Fibroblast of skin of abdomen (primary cell): ENCODE data around the gene ZMYND12. TPM values are rescaled to one million over a fixed set of nuclear protein-coding genes. Genes with fewer than 3 reads are reported as not detected.
"Not testable (repeated sequence)": the region's sequence is repeated elsewhere in the genome, so short reads cannot be mapped to it uniquely, and the experiment has no call there.

ENCODE experiments used
- DNase-seq: peaks from one replicate; pipeline ENCODE4 v3.0.0-alpha.2; 2013
- polyA plus RNA-seq, 2 experiments: library from polyadenylated mRNA; unstranded; fragments of 120-200 nt; gene quantifications; one replicate each; pipeline ENCODE4 v1.2.1, GENCODE V29; 2013; ENCODE audit not compliant: insufficient read length in 2 of 2

ZMYND12 gene, protein sequence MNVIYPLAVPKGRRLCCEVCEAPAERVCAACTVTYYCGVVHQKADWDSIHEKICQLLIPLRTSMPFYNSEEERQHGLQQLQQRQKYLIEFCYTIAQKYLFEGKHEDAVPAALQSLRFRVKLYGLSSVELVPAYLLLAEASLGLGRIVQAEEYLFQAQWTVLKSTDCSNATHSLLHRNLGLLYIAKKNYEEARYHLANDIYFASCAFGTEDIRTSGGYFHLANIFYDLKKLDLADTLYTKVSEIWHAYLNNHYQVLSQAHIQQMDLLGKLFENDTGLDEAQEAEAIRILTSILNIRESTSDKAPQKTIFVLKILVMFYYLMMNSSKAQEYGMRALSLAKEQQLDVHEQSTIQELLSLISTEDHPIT
- 0.30 TPM for polyA plus RNA-seq (2013, experiment 1 of 2; ENCODE audit: insufficient read length)
- 0.12 TPM for polyA plus RNA-seq (2013, experiment 2 of 2; ENCODE audit: insufficient read length)

GRCh38 chr1:42456010-42456753 lies at the start of gene ZMYND12, which contains the start of gene PPCS:
TSS of gene ZMYND12 (minus strand) at chr1:42456022. CDS start at chr1:42455997, 25 bp downstream.
TSS of gene PPCS (plus strand) at chr1:42456543. CDS start at chr1:42456566, 23 bp downstream.
- peak; percentile 84 for DNase-seq

GRCh38 chr1:42504535-42505128 lies 48.8 kb upstream of the ZMYND12 start:
- DNase-seq = no peak

GRCh38 chr1:42502031-42502430 lies 46.2 kb upstream of the ZMYND12 start:
- not testable (repeated sequence) for DNase-seq

DNA sequence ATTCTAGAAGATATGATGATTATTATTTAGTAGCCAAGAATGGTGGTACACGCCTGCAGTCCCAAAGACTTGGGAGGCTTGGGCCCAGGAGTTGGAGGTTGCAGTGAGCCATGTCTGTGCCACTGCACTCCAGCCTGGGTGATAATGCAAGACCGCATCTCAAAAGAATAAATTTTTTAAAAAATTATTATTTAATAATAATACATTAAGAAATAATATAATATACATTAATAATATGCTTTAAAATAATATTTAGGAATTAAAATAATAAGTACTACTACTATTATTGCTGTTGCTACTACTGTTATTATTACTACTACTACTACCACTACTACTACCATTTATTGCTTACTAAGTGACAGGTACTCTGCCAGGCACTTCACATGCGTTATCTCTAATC lies 34.4 kb upstream of the ZMYND12 start:
- DNase-seq = no peak

GRCh38 chr1:42484382-42484781 lies 28.6 kb upstream of the ZMYND12 start:
- peak; percentile 92 for DNase-seq

GRCh38 chr1:42482635-42483153 lies 26.9 kb upstream of the ZMYND12 start:
- DNase-seq = peak; percentile 3

DNA sequence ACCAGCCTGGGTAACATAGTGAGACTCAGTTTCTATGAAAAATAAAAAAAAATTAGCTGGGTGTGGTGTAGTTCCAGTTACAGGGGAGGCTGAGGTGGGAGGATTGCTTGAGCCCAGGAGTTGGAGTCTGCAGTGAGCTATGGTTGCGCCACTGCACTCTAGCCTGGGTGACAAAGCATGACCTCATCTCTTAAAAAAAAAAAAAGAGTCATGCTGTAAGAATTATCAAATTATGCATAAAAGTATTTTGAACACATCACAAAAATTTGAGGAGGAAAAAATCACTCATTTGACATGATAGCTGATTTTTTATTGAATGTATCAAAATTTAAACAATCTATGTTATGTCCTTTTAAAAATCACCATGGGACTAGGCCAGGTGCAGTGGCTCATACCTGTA lies 25.1 kb upstream of the ZMYND12 start:
- DNase-seq = peak; percentile 5

GRCh38 chr1:42479621-42480020 lies 23.8 kb upstream of the ZMYND12 start:
- no peak for DNase-seq

GRCh38 chr1:42477775-42478174 lies 22.0 kb upstream of the ZMYND12 start:
- no peak for DNase-seq

DNA sequence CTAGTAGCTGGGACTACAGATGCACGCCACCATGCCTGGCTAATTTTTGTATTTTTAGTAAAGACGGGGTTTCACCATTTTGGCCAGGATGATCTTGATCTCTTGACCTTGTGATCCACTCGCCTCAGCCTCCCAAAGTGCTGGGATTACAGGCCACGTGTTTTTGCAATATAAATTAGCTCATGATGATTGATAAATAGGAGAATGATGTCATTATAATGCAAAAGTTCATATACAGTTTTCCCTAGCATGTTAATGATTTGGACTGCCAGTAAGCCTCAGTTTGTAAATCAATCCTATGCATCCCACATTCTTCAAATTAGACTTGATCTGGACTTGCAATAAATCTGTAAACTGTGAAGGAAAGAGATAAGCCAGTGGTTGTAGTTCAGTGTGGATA lies 21.5 kb upstream of the ZMYND12 start:
- DNase-seq = not testable (repeated sequence)

GRCh38 chr1:42476605-42477004 lies 20.8 kb upstream of the ZMYND12 start:
- no peak for DNase-seq

- DNase-seq = no peak
Measured at GRCh38 chr1:42469727-42470126, 13.9 kb upstream of the ZMYND12 start.

- DNase-seq = no peak
Measured at GRCh38 chr1:42466030-42466429, 10.2 kb upstream of the ZMYND12 start.

DNA sequence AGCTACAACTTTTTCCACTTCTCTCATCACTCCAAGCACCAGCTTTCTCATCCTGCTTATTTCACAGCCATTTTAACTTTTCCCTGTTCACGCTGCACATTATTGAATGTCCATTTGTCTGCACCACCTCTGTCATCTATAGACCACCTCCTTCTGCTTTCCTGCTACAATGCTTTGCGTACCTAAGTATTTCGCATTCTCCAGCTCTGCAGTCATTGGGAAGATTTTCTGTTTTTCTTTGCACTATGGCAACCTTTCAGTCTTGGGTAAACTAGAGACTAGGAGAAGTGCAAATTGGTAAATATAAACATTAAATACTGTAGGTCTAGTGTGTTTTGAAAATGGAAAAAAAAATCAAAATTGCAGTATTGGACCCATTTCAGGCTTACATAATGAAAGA lies 8.1 kb upstream of the ZMYND12 start:
- no peak for DNase-seq

DNA sequence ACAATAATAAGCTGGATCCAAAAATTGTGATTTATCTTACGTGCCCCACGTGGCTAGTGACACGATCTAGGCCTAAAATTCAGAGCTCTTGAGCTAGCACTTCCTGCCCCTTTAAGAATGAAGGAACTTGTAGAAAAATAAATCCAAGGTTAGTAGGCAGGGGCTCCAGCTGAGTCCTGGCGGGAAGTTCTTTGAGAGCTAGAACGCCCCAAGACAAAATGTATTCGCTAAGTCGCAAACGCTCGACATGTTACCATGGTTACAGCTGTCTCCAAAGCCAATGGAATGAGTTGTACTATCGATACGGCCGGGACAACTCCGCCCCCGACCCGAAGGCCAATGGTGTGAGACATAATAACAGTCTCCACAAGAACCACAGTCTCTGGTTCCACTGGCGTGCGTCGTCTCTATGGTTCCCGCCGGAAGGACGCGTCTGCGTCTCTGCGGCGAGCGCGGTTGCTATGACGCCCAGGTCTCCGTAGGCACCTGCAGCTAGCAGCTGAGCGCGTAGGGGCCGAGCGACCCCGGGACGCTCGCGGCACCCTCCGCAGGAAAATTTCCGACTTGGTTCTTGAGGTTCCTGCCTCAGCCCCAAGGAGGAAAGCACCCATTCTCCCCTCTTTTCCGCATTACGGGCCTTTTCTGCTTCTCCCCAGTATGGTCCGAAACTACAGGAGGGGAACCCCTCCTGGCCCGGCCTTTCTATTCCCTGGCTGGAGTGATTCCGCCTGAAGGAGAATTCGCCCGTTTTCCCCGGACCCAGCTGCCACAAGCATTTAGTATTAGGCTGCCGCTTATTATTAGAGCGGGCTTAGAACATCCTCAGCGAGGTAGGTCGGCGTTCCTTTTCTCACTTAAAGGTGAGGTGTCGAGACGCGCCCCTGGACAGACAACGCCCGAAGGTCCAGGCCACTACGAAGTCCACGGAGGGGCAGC lies 7.3 kb upstream of the ZMYND12 start, which contains the start of gene CCDC30:
CCDC30 (plus strand) TSS at position 459 of the 936 bp plus-strand sequence. CDS start 17,266 bp downstream, outside the sequence.
- DNase-seq = peak; percentile 98

GRCh38 chr1:42461196-42461595 lies 5.4 kb upstream of the ZMYND12 start:
- no peak for DNase-seq

GRCh38 chr1:42456754-42457089 lies 900 bp upstream of the ZMYND12 start:
- DNase-seq = peak; percentile 52

GRCh38 chr1:42454403-42454802 lies 1.4 kb downstream of the ZMYND12 start:
- DNase-seq = no peak

DNA sequence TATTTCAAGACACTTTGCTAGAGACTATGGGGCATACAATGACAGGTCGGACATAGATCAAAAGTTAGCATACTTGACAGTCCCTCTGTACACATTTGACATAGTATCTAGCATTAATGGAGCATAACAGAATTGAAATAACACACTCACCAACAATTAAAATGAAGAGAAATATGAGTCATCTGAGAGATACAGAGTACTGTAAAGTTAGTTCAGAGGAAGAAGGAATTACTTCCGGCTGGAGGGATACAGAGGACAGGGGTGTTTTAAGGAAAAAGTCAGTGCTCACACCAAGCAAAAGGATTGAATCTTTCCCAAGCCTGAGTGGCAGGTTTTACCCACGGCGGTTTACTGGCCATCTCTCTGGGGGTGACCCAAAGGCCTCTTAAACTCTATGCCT lies 2.4 kb downstream of the ZMYND12 start:
- DNase-seq = no peak

DNA sequence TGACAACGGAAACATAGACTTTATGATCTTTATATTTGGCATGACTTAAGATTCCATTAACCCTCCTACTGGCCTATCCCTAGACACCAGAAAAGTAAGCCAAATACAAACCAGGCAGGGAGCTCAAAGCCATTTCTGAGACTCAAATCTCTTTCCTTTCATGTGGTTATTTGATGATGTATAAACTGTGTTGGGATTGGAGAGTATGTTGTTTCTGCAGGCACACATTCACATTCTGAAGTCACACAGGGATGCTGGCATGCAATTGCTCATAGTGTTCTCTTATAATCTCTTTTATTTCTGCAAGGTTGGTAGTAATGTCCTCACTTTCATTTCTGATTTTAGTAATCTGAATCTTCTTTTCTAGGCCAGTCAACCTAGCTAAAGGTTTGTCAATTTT lies 5.8 kb downstream of the ZMYND12 start:
- DNase-seq = no peak

DNA sequence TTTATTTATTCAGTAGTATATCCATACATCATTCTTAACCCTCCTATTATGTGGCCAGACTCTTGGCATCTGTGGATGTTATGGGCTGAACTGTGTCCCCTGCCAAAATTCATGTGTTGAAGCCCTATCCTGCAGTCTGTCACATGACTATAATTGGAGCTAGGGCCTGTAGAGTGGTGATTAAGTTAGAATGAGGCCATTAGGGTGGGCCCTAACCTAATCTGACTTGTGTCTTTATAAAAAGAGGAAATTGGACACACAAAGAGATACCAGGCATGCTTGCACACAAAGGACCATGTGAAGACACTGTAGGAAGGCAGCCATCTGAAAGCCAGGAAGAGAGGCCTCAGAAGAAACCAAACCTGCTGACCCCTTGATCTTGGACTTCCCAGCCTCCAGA lies 6.6 kb downstream of the ZMYND12 start:
- no peak for DNase-seq

GRCh38 chr1:42442662-42443061 lies 13.2 kb downstream of the ZMYND12 start:
- DNase-seq = no peak
